ENCODE results near the gene CYP1A2. TPM values are rescaled to one million over a fixed set of nuclear protein-coding genes. Genes with fewer than 3 reads are reported as not detected.

The CYP1A2 gene
- polyA plus RNA-seq, 1 of the 3 experiments (the other 2 are of a cell fraction), result not detected

DNA sequence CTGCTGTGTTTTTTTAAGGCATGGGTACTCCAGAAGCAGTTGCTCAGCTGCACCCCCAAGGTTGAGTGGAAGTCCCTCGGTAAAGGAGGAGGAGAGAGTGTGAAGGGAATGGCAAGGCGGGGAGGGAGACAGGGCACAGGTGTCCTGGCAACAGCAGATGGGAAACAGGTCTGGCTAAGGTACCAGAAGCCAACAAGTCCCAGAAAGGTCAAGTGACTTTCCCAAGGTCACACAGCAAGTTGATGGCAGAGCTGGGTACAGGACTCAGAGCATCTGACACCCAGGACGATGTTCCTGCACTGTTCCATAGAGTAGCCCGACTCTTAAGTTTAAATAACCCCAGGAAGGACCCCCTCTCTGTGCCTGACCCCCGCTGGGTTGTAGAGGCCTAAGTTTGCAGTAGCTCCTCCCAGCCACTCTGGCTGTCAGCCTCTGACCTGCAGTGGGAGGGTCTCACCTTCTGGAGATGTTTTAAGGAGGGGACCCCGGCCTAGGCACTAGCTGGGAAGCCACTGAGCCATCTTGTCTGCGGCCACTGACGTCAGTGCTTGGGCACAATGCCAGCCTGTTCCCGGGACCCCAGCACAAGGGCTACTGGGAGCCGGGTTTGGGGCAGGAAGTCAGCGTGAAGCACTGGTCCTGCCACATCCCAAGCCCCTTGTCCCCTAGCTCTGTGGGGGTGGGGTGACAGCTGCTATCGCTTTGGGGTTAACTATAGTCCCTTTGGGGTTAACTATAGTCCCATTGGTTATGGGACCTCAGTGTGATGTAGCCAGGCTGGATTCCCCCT lies 43.8 kb downstream of the CYP1A2 start:
- Histone ChIP-seq H3K27me3 (ENCODE audit: insufficient read depth) (no peaks in the 10 kb centered on the region), H3K36me3 (replicated peaks in 1 of 2; ENCODE audit: control insufficient read depth in 1 of 2, insufficient read depth in 2 of 2, low read length in 1 of 2) (no peaks in the 10 kb centered on the region), H3K9me3 (no peaks in the 10 kb centered on the region), H3K4me1 (ENCODE audit: control insufficient read depth in 1 of 2, insufficient read depth in 2 of 2, low read depth in 1 of 2, low read length in 1 of 2) (peaks cover 13 to 48% of the 10 kb centered on the region in 2 experiments), H3K9me2 (no peaks in the 10 kb centered on the region), H3K79me2 (ENCODE audit: insufficient read depth) (peaks cover 91% of the 10 kb centered on the region), H4K20me1 (ENCODE audit: insufficient read depth) (peaks cover 90% of the 10 kb centered on the region), H3K27ac (ENCODE audit: low read depth in 2 of 2, low read length in 1 of 2) (no peak overlapping the region), H3K9ac (no peak overlapping the region), H3K4me3 (ENCODE audit: low read depth in 2 of 2, low read length in 1 of 2) (no peak overlapping the region), H3K4me2 (no peak overlapping the region), H2AFZ (ENCODE audit: low read depth) (no peak overlapping the region), H3F3A (replicated peaks; ENCODE audit: insufficient read depth) (peaks cover 14% of the 10 kb centered on the region)
- CTCF ChIA-PET, result interaction anchor here (0.6 to 4.6 kb wide), 16 partner anchors 7 to 976 kb away, joined by 3 to 50 read pairs (median 4); partner anchors contain the start of genes CSK and ULK3
- 86% methylated on average over 7 of the region's 12 CpGs for WGBS (ENCODE audit: low lambda C conversion rate)
- no peak for DNase-seq
- POLR2A ChIA-PET, result no interaction called here
- no peak for TF ChIP-seq PBX3 (IDR thresholded peaks at IDR 0.05)
- TF ChIP-seq, protein P1, sequence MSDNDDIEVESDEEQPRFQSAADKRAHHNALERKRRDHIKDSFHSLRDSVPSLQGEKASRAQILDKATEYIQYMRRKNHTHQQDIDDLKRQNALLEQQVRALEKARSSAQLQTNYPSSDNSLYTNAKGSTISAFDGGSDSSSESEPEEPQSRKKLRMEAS (IDR thresholded peaks at IDR 0.05; ENCODE audit: low read depth), result no peak
- TF ChIP-seq, protein P2, sequence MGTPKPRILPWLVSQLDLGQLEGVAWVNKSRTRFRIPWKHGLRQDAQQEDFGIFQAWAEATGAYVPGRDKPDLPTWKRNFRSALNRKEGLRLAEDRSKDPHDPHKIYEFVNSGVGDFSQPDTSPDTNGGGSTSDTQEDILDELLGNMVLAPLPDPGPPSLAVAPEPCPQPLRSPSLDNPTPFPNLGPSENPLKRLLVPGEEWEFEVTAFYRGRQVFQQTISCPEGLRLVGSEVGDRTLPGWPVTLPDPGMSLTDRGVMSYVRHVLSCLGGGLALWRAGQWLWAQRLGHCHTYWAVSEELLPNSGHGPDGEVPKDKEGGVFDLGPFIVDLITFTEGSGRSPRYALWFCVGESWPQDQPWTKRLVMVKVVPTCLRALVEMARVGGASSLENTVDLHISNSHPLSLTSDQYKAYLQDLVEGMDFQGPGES (IDR thresholded peaks at IDR 0.05; ENCODE audit: low read depth, low read length), result no peak
- no peak for TF ChIP-seq CHD2 (IDR thresholded peaks at IDR 0.05; ENCODE audit: low read length, partially characterized antibody)
- no peak for TF ChIP-seq RAD21 (IDR thresholded peaks at IDR 0.05; ENCODE audit: low read length)
- no peak for TF ChIP-seq EP300 (IDR thresholded peaks at IDR 0.05; ENCODE audit: borderline replicate concordance in 1 of 2, low read depth in 1 of 2, low read length in 1 of 2)
- TF ChIP-seq RCOR1 (IDR thresholded peaks at IDR 0.05; ENCODE audit: low read length), result no peak
- TF ChIP-seq RFX5 (IDR thresholded peaks at IDR 0.05; ENCODE audit: low read length), result no peak
- no peak for TF ChIP-seq JUND (IDR thresholded peaks at IDR 0.05)
- TF ChIP-seq GATA2 (CRISPR knock-in tag; IDR thresholded peaks at IDR 0.05), result no peak
- no peak for TF ChIP-seq SIN3A (IDR thresholded peaks at IDR 0.05; ENCODE audit: borderline replicate concordance, low read depth, low read length)
- TF ChIP-seq TEAD4 (IDR thresholded peaks at IDR 0.05; ENCODE audit: borderline replicate concordance, insufficient read depth), result no peak
- no peak for TF ChIP-seq MXI1 (IDR thresholded peaks at IDR 0.05; ENCODE audit: low read depth, low read length)
- no peak for TF ChIP-seq TCF12 (IDR thresholded peaks at IDR 0.05)
- TF ChIP-seq FOXM1 (IDR thresholded peaks at IDR 0.05; ENCODE audit: low read depth), result no peak
- TF ChIP-seq, protein P3, sequence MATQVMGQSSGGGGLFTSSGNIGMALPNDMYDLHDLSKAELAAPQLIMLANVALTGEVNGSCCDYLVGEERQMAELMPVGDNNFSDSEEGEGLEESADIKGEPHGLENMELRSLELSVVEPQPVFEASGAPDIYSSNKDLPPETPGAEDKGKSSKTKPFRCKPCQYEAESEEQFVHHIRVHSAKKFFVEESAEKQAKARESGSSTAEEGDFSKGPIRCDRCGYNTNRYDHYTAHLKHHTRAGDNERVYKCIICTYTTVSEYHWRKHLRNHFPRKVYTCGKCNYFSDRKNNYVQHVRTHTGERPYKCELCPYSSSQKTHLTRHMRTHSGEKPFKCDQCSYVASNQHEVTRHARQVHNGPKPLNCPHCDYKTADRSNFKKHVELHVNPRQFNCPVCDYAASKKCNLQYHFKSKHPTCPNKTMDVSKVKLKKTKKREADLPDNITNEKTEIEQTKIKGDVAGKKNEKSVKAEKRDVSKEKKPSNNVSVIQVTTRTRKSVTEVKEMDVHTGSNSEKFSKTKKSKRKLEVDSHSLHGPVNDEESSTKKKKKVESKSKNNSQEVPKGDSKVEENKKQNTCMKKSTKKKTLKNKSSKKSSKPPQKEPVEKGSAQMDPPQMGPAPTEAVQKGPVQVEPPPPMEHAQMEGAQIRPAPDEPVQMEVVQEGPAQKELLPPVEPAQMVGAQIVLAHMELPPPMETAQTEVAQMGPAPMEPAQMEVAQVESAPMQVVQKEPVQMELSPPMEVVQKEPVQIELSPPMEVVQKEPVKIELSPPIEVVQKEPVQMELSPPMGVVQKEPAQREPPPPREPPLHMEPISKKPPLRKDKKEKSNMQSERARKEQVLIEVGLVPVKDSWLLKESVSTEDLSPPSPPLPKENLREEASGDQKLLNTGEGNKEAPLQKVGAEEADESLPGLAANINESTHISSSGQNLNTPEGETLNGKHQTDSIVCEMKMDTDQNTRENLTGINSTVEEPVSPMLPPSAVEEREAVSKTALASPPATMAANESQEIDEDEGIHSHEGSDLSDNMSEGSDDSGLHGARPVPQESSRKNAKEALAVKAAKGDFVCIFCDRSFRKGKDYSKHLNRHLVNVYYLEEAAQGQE (IDR thresholded peaks at IDR 0.05; ENCODE audit: low read depth, low read length), result no peak

Measured in SK-N-SH (cell line).